ENCODE results near the gene IER3IP1.
"Not testable (repeated sequence)": the region's sequence is repeated elsewhere in the genome, so short reads cannot be mapped to it uniquely, and the experiment has no call there.

IER3IP1 gene, protein sequence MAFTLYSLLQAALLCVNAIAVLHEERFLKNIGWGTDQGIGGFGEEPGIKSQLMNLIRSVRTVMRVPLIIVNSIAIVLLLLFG

DNA sequence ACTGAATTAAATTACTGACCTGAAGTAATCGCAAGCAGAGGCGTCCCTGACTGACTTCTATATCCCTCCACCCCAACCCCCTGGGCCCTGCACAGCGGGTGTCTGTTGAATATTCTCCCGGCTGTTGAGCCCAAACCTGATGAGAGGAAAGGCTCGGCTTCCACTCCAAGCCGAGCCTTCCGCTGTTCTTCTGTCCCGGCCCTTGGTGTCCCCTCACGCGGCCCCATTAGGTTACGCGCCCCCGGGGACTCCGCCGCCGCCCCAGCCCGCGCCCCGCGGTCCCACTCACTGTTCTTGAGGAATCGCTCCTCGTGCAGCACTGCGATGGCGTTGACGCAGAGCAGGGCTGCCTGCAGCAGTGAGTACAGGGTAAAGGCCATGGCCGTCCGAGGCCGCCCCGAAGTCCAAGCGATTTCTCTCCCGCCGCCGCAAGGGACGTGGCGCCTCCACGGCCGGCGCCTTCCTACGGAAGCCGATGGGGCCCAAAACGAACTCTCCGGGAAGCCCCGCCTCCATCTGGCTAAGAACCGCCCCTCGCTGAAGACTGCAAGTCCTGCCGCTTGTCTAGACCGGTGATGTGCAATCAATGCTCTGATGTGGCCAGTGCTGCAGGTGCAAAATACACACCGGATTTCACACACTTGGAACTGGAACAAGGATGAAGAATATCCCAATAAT lies at the start of gene IER3IP1:
Gene IER3IP1, minus strand, starts transcription at position 467 of the 678 bp plus-strand sequence. Its CDS starts 87 bp downstream, at position 380.
- DNase-seq (ENCODE audit: low read depth, low spot score): peak; percentile 96

DNA sequence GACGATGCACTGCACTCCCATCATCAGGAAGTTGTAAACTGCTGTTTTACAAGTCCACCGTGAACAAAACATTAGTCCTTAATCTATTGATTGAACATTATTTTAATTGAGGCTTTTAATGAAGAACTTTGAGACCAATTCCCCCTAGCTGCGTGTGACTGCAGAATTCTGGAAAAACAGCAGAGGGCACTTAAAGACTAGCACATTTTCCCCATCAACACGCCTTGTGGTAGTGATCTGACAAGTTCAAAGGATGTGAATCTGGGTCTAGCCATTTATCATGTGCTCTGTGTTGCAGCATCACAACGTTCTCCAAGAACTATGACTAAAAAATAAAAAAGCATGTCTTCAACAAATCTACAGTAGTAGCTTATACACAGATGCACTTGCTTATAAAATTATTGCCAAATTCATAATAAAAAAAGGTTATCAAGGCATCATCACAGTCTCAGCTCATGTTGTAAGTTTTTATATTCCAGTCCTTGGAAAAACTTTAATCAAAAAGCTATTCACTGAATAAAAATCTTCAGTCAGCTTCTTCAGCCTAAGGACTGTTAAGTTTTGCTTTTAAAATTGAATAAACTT lies 39.5 kb upstream of the IER3IP1 start:
- DNase-seq (ENCODE audit: low read depth, low spot score): peak; percentile 66

DNA sequence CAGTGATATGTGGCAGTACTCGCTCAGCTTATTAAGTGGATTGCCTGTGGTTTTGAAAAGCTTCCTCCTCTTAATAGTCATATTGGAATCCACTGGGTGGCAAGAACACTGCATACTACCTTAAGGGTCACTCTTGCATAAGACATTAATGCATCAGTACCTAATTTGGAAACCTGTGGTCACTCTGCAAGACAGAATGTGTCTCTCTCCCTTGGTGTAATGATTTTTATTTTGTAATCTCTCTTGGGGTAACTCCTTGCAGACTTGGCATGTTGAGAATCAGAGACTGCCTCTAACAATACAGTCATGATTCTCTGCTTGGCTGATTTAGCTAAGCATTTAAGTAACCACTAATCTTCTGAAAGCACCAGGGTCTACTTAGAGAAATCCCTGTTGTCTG lies 33.0 kb upstream of the IER3IP1 start:
- no peak for DNase-seq (ENCODE audit: low read depth, low spot score)

DNA sequence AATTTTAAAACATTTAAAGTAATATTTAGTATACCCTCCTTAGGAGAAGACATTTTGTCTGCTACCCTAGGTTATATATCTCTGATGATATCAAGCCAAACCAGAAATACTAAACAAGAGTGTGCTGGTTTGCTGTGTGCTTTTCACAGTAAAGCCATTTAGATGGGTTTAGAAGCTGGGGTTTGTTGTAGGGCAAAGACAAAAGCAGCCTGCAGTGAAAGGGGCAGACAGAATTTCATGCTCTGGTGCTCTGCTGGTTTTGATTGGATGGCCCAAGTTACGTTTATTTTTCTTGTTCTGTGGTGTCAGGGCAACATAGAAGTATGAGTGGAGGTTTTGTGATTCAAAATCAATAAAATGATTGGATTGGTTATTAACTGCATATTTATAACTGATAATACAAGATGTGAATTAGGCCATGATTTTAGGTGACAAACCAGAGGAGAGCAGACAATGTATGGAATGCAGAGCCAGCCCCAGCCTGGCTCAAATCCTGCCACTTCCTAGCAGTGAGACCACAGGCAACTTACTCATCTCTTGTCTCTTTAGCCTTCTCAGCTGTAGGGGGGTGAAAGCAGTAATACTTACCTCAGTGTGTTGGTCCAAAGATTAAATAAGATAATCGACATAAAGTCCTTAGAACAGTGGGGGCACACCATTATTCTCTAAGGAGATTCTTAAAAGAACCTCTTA lies 30.9 kb upstream of the IER3IP1 start:
- no peak for DNase-seq (ENCODE audit: low read depth, low spot score)

DNA sequence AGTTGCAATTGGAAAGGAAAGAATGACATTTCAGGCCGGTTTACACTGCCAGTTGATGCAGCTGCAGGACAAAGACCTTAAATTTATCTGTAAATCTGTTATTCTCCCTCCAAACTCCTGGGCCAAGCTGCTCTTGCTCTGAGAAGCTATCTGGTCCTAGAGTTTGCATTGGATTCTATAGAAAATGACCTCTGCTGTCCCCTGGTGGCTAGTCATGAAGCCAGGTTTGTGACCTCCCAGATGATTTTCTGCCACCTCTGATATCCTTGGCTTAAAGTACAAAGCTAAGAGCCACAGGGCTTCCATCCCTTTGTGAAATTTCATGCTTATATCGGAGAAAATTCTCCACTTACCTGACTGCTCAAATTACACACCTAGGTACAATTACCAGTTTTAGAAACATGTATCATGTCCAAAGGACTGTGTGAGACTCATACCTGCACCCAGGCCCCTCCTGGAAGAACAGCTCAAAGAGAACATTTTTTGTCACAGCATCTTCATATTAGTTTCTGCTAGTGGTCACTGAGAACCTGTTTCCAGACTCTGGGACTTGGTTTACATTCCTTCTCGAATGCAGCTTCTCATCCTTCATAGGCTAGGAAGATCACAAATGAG lies 28.9 kb upstream of the IER3IP1 start:
- peak; percentile 42 for DNase-seq (ENCODE audit: low read depth, low spot score)

DNA sequence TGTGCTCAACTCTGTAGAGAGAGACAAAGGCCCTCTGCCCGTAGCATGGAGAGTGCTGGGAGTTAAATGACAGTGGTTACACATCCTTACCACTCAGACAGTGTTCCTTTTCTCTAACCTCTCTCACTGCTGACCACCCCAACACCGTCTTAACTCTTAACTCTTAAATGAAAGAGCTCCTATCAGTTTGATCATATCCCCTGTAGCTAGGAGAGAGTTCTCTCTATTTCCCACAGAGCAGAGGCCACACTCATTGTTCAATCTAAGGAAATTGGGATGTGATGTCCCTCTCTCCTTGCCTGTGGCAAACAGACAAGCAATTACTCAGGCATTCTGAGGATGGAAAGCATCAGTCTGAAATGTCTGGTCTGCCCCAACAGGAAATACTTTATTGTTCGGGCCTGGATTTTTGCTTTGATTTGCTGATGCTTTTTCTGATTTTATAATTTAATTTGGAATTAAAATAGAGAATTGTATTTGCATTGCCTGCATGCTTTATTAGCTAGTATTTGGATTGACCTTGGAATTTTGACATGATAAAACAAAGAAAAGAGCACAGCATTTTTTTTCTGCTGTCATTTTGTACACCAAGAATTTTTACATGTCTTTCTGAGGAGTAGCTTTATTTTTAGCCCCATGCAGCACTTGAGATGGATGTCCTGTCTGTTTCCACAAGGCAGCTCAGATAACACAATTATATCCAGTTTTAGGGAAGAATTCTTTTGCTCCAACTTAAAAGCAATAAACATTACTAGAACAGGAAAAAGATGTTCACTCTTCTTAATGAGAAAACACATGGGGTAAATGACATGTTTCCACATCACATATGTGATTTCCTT lies 27.7 kb upstream of the IER3IP1 start:
- DNase-seq (ENCODE audit: low read depth, low spot score): no peak

DNA sequence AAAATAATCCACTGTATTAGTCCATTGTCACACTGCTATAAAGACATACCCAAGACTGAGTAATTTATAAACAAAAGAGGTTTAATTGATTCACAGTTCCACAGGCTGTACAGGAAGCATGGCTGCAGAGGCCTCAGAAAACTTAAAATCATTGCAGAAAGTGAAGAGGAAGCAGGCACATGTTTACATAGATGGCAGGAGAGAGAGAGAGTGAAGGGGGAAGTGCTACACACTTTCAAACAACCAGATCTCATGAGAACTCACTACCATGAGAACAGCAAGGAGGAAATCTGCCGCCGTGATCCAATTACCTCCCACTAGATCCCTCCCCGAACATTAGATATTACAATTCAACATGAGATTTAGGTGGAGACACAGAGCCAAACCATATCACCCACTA lies 19.8 kb upstream of the IER3IP1 start:
- DNase-seq (ENCODE audit: low read depth, low spot score): not testable (repeated sequence)

DNA sequence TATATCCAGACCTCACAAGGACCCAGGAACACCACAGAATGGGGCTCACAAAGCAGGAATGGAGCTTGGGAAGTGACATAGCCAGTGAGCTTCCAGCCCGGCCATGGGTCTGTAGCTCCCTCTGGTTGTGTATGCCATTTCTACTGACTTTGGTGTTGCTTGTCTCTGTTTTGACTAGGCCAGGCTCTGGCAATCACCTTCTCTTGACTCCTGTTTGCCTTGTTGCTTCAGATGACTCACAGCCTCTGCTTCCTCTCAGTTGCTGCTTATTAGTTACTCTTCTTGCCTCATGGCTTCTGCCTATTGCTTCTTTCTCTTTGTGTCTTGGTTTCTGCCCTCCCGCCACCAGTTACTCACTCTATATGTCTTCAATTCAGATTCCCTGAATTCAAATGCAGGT lies 15.8 kb upstream of the IER3IP1 start:
- DNase-seq (ENCODE audit: low read depth, low spot score): peak; percentile 5

DNA sequence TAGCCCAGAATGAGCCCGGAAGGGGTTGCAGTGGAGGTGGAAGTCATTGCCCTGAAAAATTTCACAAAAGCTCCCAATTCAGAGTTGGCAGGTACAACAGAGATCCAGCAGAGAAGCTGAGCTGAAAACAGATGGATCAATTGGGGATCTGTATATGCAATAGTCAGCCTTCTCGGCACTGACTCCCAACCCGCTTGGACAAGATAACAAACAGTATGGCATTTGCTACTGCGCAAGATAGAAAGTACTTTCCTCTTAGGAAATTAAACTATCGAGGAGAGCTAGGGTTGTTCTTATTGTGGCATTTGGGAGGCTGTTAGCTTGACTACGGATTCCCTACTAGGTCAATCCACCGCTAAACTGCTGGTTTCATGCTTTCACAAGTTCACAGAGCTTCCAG lies 11.6 kb upstream of the IER3IP1 start:
- DNase-seq (ENCODE audit: low read depth, low spot score): no peak

DNA sequence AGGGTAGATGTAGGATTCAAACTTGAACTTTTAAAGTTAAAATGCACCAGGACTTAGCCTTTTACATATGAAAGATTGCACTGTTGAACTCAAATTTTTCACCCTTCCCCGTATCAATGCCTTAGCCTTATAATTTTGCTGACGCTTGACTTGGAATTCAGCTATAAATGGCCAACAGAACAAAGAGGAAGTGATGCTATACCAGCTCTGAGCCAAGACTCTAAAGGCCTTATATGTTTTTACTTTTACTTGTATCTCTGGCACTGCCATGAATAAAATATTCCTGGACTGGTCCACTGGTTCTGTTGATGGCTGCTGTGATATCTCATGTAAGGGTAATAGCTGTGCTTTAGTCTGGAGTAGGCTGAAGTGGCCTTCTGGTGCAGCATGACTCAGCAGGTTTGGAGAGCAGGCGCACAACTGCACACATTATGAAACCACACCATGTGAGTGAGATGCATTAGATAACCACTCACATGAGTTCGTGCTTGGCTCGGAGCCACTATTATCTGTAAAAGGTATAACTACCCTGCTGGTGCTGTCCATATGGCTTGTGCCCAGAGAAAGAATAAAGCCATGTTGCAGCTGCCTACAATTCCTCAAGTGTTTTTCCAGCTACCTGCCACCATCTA lies 8.4 kb upstream of the IER3IP1 start:
- DNase-seq (ENCODE audit: low read depth, low spot score): no peak

DNA sequence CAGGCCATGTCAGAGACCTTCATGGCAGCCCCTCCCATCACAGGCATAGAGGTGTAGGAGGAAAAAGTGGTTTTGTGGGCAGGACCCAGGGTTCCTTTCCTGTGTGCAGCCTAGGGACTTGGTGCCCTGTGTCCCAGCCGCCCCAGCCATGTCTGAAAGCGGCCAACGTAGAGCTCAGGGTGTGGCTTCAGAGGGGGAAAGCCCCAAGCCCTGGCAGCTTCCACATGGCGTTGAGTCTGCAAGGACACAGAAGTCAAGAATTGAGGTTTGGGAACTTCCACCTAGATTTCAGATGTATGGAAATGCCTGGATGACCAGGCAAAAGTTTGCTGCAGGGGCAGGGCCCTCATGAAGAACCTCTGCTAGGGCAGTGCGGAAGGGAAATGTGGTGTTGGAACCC lies 6.0 kb upstream of the IER3IP1 start:
- DNase-seq (ENCODE audit: low read depth, low spot score): not testable (repeated sequence)

DNA sequence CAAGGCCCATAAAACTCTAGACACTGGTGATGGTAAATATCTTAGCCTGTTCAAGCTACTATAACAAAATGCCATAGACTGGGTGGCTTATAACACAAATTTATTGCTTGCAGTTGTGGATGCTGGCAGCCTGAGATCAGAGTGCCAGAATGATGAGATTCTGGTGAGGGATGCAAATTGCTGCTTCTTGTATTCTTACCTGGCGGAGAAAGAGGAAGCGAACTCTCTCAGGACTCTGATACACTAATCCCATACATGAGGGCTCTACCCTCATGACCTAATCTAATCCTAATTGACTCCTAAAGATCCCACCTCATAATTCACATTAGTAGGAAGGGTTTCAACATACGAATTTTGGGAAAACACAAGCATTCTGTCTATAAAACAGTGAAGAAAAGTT lies 4.6 kb upstream of the IER3IP1 start:
- DNase-seq (ENCODE audit: low read depth, low spot score): no peak

DNA sequence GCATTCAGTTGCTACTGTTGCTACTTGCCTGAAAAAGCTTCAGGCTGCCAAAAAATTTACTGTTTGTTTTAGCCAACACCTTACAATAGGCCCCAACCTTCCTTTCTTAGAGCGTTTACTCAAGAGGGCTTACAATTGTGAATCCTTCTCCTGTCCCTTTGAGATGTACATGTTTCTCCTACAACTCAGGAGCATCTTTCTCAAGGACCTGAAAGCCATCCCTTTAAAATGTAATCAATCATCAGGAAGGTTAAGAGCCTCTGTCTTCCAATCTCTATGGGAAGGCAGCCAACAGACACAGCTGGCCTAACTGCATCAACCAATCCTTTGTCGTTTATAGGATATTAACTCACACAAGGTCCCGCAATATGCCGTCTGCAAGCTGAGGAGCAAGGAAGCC lies 3.4 kb upstream of the IER3IP1 start:
- no peak for DNase-seq (ENCODE audit: low read depth, low spot score)

DNA sequence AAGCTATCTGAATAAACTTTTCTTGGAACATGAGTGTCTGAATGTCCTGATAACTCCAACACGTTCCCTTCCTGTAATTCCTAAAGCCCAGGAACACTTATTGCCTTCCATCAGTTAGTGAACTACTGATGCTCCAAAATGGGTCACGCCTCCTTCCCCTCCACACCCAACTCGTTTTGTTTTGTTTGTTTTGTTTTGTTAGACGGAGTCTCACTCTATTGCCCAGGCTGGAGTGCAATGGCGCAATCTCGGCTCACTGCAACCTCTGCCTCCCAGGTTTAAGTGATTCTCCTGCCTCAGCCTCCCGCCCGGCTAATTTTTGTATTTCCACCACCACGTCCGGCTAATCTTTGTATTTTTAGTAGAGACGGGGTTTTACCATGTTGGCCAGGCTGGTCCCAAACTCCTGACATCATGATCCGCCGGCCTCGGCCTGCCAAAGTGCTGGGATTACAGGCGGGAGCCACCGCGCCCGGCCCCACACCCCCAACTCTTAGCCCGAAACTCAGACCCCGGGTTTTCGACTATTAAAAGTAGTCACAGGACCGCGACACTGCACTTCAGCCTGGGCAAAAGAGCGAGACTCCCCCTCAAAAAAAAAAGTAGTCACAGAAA lies 774 bp downstream of the IER3IP1 start:
- no peak for DNase-seq (ENCODE audit: low read depth, low spot score)

DNA sequence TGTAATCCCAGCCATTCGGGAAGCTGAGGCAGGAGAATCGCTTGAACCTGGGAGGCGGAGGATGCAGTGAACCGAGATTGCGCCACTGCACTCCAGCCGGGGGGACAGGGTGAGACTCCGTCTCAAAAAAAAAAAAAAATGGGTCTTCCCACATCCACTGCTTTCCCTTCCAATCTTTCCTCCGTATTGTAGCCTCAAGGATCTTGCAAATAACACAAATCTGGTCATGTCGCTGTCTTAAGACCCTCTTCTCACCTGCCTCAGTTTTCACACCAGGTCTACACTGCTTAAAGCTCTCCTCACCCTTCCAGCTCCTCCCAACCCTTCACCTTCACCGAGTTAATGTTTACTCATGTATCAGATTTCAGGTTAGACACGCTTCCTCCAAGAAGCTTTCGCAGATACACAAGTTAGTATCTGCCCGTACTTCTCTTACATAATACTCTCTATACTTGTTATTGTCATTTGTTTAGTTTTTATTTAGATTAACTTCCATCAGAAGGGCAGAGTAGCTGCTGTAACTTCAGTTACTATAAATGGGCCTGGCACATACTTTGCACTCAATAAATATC lies 1.5 kb downstream of the IER3IP1 start:
- DNase-seq (ENCODE audit: low read depth, low spot score): no peak

DNA sequence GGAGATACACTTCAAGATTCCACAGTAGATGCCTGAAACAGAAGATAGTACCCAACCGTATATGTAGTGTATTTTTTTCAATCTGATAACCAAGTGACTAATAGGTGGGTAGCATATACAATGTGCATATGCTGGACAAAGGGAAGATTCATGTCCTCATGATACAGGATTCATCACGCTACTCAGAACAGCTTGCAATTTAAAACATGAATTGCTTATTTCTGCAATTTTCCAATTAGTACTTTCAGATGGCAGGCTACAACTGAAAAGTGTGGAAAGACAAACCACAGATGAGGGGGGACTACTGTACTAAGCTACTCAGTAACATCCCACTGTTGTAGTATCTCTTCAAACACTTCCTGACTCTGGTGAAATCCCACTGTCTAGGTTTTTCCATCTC lies 3.7 kb downstream of the IER3IP1 start:
- no peak for DNase-seq (ENCODE audit: low read depth, low spot score)

DNA sequence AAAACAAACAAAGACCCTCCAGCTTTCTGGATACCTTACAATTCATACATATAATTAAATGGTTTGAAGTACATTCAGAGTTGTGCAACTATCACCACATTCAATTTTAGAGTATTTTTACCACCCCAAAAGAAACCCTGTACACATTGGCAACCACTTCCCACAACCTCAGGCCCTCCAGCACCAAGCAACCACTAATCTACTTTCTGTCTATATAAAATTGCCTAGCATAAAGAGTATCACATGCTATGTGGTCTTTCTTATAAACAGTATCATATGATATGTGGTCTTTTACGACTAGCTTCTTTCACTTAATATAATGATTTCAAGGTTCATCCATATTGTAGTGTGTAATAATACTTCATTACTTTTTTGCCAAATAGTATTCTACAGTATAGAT lies 7.3 kb downstream of the IER3IP1 start:
- DNase-seq (ENCODE audit: low read depth, low spot score): no peak

DNA sequence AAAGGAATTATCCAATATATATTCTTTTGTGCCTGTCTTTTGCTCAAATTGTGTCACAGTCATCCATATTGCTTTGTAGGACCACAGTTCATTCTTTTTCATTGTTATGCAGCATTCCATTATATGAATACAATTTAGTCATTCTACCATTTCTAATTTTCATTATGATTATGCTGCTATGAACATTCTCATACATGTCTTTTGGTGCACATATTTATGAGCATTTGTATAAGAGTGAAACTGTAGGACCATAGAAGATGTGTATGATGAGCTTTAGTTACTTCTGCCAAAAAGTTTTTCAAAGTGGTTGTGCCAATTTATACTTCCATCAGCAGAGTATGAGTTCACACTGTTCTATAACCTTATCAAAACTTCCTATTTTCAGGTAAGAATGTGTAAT lies 7.7 kb downstream of the IER3IP1 start:
- DNase-seq (ENCODE audit: low read depth, low spot score): no peak

DNA sequence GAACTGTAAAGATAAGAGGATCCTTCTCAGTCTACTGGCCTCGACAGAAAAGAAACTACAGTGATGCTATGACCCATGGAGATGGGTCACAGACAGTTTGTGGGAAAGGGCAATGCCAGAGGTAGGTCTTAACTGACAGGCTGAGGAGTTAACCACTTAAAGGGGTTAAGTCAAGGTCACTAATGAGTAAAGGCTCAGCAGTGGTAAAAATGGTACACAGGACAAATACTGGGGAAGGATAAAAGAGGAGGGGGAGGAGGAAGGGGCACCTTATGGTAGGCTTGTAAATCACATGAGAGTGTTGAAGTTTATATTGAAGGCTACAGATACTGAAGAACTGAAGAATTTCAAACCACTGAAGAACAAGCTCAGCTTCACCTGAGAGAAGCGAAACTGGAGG lies 9.9 kb downstream of the IER3IP1 start:
- no peak for DNase-seq (ENCODE audit: low read depth, low spot score)

DNA sequence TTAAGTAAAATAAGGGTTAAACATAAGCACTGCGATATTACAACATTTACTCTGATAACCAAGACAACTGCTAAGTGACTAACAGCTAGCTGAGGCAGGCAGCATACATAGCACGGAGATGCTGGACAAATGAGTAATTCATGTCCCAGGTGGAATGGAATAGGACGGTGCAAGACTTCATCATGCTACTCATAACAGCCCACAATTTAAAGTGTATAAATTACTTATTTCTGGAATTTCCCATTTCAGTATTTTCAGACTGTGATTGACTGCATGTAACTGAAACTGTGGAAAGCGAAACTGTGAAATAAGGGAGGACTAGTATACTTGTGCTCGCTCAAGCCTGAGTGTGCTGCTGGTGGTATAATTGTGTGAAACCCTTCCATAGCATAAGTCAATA lies 12.9 kb downstream of the IER3IP1 start:
- DNase-seq (ENCODE audit: low read depth, low spot score): peak; percentile 27
